D721Med (cell line): ENCODE results near the gene GABRB1.

Experiments
- DNase-seq: peaks from one replicate; pipeline ENCODE4 v3.0.0; 2011; ENCODE audit warnings: low spot score; ENCODE audit not compliant: insufficient read length
- FAIRE-seq: peaks from 2 replicates; lab custom pipeline; 2011; peaks lifted over from hg19 to GRCh38; lab: Jason Lieb, UNC
- TF ChIP-seq, protein P1 (sequence below): IDR thresholded peaks from 2 replicates; pipeline ENCODE4 v1.5.1; 2012; ENCODE audit warnings: mild to moderate bottlenecking, control low read depth; ENCODE audit not compliant: insufficient read depth; ENCODE audit errors: missing control alignments

The GABRB1 gene

DNA sequence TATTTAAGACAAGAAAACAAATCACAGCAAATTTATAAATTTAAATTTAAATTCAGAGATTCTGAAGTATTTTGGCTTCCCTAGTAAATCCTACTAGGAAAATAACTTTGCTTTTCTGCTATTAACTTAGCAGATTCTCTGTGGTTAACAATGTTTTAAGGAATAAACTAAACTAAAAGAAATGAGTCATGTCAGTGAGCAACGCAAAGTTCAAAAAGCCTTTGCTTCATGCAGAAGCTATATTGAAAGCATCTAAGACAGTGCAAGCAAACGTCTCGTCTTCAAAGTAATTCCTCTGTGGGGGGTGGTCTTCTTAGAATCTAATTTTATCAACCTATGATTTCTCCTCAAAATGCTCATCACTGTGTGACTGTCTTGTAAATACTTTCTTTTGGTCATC is 30.1 kb downstream of the GABRB1 start:
- DNase-seq (no peak), FAIRE-seq (no peak)
- TF ChIP-seq, protein P1, sequence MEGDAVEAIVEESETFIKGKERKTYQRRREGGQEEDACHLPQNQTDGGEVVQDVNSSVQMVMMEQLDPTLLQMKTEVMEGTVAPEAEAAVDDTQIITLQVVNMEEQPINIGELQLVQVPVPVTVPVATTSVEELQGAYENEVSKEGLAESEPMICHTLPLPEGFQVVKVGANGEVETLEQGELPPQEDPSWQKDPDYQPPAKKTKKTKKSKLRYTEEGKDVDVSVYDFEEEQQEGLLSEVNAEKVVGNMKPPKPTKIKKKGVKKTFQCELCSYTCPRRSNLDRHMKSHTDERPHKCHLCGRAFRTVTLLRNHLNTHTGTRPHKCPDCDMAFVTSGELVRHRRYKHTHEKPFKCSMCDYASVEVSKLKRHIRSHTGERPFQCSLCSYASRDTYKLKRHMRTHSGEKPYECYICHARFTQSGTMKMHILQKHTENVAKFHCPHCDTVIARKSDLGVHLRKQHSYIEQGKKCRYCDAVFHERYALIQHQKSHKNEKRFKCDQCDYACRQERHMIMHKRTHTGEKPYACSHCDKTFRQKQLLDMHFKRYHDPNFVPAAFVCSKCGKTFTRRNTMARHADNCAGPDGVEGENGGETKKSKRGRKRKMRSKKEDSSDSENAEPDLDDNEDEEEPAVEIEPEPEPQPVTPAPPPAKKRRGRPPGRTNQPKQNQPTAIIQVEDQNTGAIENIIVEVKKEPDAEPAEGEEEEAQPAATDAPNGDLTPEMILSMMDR = no peak

DNA sequence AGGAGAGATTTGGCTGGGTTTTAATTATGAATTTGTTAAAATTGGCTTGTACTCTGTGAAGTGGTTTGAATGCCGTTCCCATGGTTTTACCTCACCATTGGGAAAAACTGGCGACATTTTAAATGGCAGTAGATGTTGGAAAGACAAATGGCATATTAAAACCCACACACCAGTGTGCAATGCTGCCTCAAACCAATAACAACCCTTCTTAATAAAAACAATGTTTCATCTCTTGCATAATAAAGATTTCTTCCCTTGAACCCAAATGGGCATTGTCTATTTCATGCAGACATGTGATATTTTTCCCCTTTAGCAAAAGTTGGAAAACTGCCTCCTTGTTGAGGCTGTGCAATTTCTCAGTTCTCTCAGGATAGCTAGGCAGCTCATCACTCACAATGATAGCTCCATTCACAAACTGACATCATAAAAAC is 33.7 kb downstream of the GABRB1 start:
- FAIRE-seq (no peak), DNase-seq (no peak)
- TF ChIP-seq, protein P1 = no peak

DNA sequence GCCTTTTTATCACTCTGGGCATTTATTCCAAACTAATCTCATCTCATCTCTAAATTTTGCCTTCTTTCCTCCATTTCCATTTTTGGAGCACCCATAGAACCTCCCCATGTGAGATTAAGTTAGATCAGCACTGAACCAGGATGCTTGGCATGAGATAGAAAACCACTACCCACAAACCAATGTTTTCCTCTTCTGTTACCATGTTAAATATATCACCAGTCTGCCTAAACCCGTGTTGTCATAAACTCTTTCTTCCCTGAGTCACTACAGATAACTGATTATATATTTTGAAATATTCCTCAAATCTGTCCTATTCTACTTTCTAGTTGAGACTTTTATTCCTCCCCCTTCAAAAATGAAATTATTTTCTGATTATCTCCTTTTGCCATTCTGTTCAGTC is 37.6 kb downstream of the GABRB1 start:
- TF ChIP-seq, protein P1 = no peak
- FAIRE-seq (no peak), DNase-seq (no peak)

DNA sequence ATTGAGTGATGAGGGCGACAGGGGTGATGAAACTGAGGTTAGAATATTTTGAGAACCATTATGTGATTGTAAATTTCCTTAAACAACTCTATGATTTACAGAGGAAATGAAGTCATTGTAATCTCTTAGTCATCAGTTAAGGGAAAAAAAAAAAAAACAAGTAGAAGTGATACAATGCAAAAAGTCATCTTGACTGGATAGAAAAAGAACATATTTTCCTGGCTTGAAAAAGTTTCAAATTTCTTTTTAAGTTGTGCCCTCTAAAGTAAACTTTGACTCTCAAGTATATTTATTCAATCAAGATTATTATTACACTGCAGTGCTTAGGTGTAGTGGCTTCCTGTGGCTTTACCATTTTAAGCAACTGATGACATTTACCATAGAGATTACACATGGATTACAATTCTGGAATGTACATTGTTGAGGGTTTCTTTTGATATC is 40.6 kb downstream of the GABRB1 start:
- TF ChIP-seq, protein P1 = no peak
- DNase-seq = no peak
- no peak for FAIRE-seq

DNA sequence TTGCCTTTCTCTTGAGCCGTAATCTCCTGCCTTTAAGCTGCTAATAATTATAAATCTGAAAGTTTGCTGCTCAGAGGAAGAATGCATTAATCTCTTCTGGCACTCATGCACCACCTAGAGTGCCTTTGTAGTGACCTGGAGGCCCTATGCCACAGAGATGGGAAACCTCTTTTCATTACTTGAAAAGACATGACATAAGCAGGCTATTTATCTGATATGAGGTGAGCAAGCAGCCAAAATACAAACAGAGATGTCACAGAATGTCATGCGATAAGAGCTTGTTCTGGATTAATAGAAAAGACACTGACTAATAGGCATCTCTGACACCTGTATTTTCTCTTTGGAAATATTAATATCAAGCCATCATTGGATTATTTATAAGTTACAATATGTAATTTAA is 42.3 kb downstream of the GABRB1 start:
- FAIRE-seq = no peak
- DNase-seq = no peak
- TF ChIP-seq, protein P1 = no peak

DNA sequence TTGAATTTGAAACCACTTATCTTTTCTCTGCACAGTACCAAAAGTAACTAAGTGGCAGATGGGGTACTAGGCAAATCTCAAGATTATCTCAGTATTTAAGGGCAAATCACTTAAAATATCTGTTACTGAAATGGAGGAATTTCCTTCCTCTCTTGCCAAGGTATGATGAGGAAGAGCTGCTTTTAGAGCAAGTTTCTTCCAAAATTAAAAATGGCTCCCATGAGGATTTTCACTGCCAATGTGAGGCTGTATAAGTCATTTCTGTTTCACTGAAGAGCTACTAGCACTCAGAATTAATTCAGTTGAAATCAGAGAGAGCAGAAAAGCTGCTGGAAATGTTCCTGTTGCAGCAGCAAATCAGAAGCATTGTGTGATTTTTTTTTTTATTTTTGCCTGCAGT is 43.4 kb downstream of the GABRB1 start:
- FAIRE-seq = peak; percentile 74
- no peak for DNase-seq
- TF ChIP-seq, protein P1 = no peak

DNA sequence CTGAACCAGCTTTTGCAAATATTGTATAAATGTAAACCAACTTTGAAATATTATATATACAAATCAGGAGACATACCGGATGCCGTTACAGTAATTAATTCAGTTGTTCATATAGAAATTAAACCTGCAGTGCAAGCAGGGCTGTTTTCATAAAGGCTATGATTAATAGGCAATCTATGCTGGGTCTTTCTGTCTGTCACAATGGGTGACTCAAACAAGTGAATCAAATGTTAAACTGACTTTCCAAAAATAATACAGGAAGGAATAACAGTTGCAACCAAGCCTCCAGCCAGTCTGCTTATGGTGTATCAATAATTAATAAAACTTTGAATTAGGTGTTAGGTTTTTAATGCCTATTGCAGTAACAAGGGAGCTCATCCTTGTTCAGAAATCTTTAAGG is 43.9 kb downstream of the GABRB1 start:
- FAIRE-seq (no peak), DNase-seq (no peak)
- TF ChIP-seq, protein P1 = no peak
